Muscle layer of duodenum (tissue), 2 donors: ENCODE results near the gene NOL3.

ENCODE experiments used
- H3K27ac ChIP-seq: one replicate; pipeline ENCODE4 v1.7.0; 2013; ENCODE audit warnings: mild to moderate bottlenecking, low read length
- H3K27me3 ChIP-seq: one replicate; pipeline ENCODE4 v1.7.0; 2013; ENCODE audit warnings: low read depth, mild to moderate bottlenecking, control low read depth, low read length
- H3K36me3 ChIP-seq, 2 donors: one replicate each; pipeline ENCODE4 v1.7.0; 2013; ENCODE audit warnings: low read length in 2 of 2, control low read depth in 1 of 2, mild to moderate bottlenecking in 1 of 2; ENCODE audit not compliant: insufficient read depth in 2 of 2, control insufficient read depth in 1 of 2
- H3K4me1 ChIP-seq, 2 donors: one replicate each; pipeline ENCODE4 v1.7.0; 2013; ENCODE audit warnings: low read length in 2 of 2, mild to moderate bottlenecking in 2 of 2, control low read depth in 1 of 2, moderate library complexity in 1 of 2; ENCODE audit not compliant: insufficient read depth in 2 of 2, control insufficient read depth in 1 of 2
- H3K4me3 ChIP-seq, 2 donors: one replicate each; pipeline ENCODE4 v1.7.0; 2013; ENCODE audit warnings: low read length in 2 of 2, low read depth in 1 of 2, mild to moderate bottlenecking in 1 of 2
- H3K9me3 ChIP-seq, 2 donors: one replicate each; pipeline ENCODE4 v1.7.0; 2013; ENCODE audit warnings: low read length in 2 of 2, control low read depth in 1 of 2, mild to moderate bottlenecking in 1 of 2; ENCODE audit not compliant: control insufficient read depth in 1 of 2
- donor health status: healthy.

NOL3 gene

DNA sequence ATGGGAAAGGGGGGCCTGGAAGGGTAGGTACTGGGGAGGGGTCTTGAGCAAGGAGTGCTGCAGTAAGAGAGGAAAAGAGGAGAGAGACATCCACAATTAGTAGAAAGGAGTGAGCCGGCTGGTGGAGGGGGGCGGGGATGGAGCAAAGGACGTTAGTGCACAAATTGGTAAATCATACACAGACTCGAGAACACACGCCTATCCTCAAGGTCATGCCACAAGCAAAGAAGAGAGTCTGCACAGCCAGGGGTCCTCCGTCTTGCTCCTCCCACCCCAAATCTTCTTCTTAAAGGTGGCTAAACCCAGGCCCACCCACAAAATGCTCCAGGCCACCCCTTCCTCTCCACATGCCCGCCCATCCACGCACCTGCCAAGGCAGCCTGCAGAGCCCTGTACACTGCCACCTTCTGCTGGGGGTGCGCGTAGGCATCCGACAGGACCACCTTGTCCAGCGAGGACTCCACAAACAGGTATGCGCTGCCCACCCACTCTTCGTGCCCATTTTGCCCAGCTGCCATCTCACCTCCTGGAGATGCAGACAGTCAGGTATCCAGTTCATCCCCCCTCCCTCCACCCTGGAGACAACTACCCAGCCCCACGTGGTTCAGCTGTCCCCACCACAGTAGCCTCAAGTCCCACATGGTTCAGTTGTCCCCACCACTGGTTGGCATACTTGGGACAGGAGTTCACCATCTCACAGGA lies 14.0 kb upstream of the NOL3 start:
- no peak overlapping the region for H3K27ac ChIP-seq
- H3K27me3 ChIP-seq = no peaks in the 10 kb centered on the region
- H3K4me3 ChIP-seq = no peak overlapping the region
- H3K4me1 ChIP-seq = peaks cover 5 to 32% of the 10 kb centered on the region in 2 donors
- no peaks in the 10 kb centered on the region for H3K36me3 ChIP-seq
- no peaks in the 10 kb centered on the region for H3K9me3 ChIP-seq

DNA sequence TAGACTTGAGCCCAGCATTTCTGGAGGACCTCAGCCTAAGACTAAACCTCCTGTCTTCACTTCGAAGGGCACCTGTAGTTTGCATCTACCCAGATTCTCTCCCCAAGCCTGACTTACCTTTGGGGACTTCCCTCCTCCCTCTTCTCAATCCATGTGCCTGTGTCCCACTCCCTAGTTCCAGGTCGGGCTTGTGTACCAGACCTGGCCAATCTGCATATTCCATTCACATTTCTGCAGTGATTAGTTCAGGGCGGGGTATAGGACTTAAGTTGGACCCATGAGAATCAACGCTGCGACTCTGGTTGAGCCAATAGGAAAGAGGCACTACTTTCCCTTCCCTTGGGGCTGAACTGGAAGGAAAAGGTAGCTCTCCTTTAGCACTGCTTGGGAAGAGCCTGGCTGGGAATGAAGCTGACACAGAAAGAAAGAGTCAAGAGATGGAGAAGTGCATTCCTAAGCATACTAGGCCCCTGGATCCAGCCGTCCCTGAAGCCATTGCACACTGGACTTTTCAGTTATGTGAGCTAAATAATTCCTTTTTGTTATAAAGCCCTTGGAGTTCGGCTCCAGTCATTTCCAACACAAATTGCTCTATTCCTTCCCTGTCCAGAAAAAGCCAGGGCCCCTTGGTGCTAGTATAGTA lies 13.1 kb upstream of the NOL3 start:
- Histone ChIP-seq H3K4me1 (peaks cover 7 to 34% of the 10 kb centered on the region in 2 donors), H3K27ac (no peak overlapping the region), H3K4me3 (no peak overlapping the region), H3K36me3 (no peaks in the 10 kb centered on the region), H3K27me3 (no peaks in the 10 kb centered on the region), H3K9me3 (no peaks in the 10 kb centered on the region)

DNA sequence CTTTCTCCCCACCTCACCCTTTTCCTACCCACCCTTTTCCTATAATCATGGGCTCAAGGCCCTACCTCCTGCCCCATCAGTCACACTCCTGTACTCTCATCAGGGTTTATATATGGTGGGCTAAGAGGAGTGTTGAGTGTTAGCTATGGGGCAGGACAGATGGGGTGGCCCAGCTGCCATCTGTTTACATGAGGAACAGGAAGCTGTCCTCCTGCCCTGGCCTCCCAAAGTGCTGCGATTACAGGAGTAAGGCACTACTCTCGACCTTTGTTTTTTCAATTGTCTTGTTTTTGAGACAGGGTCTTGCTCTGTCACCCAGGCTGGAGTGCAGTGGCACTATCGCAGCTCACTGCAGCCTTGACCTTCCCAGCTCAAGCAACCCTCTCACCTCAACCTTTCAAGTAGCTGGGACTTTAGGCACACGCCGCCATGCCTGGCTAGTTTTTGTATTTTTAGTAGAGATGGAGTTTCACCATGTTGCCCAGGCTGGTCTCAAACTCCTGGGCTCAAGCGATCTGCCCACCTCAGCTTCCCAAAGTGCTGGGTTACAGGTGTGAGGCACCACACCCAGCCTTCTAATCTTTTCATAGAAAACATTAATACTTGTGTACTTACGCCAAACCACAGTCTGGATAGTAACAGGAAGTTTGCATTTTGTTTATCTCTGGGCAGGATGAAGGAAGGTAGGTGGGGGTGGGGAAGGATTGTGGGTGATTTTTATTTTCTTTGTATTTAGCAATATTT lies 12.3 kb upstream of the NOL3 start:
- Histone ChIP-seq H3K27ac (peak overlapping the region; percentile 82), H3K9me3 (no peaks in the 10 kb centered on the region), H3K27me3 (no peaks in the 10 kb centered on the region), H3K36me3 (no peaks in the 10 kb centered on the region), H3K4me1 (peaks cover 14 to 41% of the 10 kb centered on the region in 2 donors), H3K4me3 (no peak overlapping the region)

DNA sequence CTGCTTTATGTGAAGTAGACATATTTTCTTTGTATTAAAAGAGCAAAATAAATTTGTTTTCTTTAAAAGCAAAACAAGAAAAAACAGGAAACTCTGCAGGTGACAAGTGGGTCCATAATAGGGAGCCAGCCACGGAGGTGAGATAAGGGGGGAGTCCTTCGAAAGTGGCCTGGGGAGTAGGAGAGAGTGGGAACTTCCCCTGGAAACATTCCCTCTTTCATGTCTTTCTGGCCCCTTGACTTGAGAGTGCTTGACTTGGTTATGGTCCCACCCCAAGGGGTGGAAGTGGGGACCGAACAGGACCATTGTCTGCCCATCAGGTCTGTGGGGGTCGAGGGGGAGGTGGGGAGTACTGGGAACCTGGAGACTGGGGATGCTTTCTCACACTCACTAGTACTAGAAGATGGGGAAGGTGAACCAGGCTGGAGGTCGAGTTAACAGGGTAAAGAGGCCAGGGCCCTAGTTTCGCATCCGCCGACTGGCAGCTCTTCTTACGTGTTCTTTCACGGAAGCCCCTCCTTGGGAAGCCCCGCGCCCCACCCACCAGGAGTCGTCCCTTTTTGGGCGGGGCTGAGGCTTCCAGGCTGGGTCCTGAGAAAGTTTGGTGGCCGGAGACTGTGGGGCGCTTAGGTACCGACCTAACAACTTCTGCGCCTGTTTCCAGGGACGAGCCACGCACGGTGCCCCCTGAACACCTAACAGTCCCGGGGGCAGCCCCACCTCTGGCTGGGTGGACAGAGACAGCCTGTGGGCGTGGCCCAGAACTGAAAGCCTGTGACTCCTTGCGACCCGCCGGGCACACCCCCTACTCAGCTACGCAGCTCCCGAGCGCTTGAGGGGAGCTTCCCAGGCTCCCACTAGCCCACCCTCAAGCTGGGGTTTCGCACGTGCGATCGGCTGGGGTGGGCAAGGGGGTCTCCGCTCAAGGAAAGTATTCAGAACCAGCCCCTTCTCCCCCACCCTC lies 11.4 kb upstream of the NOL3 start:
- Histone ChIP-seq H3K36me3 (no peaks in the 10 kb centered on the region), H3K27me3 (peaks cover 7% of the 10 kb centered on the region), H3K4me1 (peaks cover 14 to 50% of the 10 kb centered on the region in 2 donors), H3K9me3 (no peaks in the 10 kb centered on the region), H3K4me3 (peak overlapping the region; percentile 72 to 95), H3K27ac (peak overlapping the region; percentile 82)

DNA sequence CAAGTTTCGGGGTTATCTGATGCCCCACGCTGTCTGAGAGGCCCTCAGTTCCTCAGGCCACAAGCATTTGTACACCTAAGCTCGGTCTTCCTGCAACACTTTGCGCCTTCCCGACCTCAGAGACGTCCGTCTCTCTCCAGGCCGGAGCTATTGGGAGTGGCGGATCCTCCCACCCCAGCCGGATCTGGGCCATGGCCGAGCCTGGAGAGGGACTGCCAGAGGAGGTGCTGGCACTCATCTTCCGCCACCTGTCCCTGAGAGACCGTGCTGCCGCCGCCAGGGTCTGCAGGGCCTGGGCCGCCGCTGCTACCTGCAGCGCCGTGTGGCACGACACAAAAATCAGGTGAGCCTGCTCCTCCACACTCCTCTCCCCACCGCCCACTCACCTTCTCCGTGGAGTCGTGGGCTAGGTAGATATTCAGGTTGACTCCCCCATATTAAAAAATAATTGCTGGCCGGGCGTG lies 8.7 kb upstream of the NOL3 start:
- H3K4me1 ChIP-seq = peaks cover 14 to 53% of the 10 kb centered on the region in 2 donors
- H3K4me3 ChIP-seq = peak overlapping the region in 1 of 2 donors; percentile 95
- peaks cover 17% of the 10 kb centered on the region for H3K27me3 ChIP-seq

DNA sequence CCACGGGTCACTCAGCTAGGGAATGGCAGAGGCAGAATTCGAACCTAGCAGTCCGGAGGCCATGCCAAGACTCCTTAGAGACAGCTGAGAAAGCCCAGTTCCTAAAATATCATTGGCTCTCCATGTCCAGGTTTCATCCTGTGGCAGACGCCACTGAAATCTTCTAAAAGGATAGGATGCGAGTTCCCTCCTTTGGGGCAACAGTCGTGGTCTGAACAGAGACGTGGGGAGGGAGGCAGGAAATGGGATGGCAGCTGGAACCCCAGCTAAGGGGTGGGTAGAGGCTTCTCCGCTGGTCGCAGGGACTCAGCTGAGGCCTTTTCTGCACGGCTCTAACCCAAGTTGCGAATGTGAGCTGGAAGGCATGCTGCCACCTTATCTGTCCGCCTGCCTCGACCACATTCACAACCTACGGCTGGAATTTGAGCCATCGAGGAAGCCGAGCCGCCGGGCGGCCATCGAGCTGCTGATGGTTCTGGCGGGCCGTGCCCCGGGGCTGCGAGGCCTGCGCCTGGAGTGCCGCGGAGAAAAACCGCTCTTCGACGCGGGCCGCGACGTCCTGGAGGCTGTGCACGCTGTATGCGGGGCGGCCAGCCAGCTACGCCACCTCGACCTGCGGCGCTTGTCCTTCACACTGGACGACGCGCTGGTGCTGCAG lies 7.7 kb upstream of the NOL3 start:
- Histone ChIP-seq H3K36me3 (no peaks in the 10 kb centered on the region), H3K27me3 (peaks cover 17% of the 10 kb centered on the region), H3K9me3 (no peaks in the 10 kb centered on the region), H3K27ac (no peak overlapping the region), H3K4me3 (peak overlapping the region in 1 of 2 donors; percentile 70), H3K4me1 (peaks cover 14 to 53% of the 10 kb centered on the region in 2 donors)

More for the DNA sequence above, 8.7 kb upstream of the NOL3 start:
- H3K9me3 ChIP-seq = no peaks in the 10 kb centered on the region
- H3K36me3 ChIP-seq = no peaks in the 10 kb centered on the region
- H3K27ac ChIP-seq = no peak overlapping the region

DNA sequence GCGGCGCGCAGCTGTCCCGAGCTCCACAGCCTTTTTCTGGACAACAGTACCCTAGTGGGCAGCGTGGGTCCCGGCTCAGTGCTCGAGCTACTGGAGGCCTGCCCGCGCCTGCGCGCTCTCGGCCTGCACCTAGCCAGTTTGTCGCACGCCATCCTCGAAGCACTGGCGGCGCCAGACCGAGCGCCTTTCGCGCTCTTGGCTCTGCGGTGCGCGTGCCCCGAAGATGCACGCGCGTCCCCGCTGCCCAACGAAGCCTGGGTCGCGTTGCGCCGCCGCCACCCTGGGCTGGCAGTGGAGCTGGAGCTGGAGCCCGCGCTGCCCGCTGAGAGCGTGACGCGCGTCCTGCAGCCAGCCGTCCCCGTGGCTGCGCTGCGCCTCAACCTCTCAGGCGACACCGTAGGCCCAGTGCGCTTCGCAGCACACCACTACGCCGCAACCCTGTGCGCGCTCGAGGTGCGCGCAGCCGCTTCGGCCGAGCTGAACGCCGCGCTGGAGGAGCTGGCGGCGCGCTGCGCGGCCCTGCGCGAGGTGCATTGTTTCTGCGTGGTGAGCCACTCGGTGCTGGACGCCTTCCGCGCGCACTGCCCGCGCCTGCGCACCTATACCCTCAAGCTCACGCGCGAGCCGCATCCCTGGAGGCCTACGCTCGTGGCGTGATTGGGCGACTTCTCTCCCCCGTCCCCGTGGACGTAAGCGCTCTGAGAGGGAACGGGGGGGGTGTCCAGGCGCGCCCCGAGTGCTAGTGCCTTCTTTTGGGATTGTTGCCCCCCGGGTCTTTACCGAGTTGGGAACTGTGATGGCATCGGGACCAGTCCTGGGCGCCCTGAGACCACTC lies 7.0 kb upstream of the NOL3 start:
- Histone ChIP-seq H3K36me3 (no peaks in the 10 kb centered on the region), H3K9me3 (no peaks in the 10 kb centered on the region), H3K4me1 (peaks cover 14 to 53% of the 10 kb centered on the region in 2 donors), H3K4me3 (peak overlapping the region; percentile 30 to 70), H3K27ac (no peak overlapping the region), H3K27me3 (peaks cover 17% of the 10 kb centered on the region)

DNA sequence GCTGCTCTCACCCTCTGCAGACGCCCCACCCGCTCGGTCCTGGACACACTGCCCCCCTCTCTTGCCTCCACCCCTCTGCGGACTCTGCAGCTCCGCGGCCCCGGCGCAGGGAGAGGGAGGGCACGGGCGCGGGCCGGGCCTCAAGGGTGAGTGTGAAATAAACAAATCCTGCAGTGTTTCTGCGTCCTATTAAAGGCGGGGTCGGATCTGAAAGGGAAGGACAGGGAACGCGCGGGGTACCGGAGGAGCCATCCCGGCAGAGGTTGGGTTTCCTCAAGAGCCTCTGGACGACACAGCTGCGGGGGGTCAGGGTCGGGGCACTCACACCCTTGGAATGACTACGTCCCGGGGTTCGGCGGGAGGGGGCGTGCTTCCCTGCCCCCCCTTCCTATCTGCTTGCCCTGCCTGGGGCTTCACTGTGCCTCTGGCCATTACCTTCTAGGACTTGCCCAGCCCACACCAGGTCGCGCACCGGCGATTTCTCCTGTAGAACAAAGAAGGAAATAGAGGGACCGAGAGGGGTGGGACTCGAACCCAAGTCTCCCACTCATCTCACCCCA lies 6.3 kb upstream of the NOL3 start:
- Histone ChIP-seq H3K4me3 (peak overlapping the region in 1 of 2 donors; percentile 70), H3K36me3 (no peaks in the 10 kb centered on the region), H3K27me3 (peaks cover 17% of the 10 kb centered on the region), H3K4me1 (peaks cover 10 to 54% of the 10 kb centered on the region in 2 donors), H3K27ac (no peak overlapping the region), H3K9me3 (no peaks in the 10 kb centered on the region)

DNA sequence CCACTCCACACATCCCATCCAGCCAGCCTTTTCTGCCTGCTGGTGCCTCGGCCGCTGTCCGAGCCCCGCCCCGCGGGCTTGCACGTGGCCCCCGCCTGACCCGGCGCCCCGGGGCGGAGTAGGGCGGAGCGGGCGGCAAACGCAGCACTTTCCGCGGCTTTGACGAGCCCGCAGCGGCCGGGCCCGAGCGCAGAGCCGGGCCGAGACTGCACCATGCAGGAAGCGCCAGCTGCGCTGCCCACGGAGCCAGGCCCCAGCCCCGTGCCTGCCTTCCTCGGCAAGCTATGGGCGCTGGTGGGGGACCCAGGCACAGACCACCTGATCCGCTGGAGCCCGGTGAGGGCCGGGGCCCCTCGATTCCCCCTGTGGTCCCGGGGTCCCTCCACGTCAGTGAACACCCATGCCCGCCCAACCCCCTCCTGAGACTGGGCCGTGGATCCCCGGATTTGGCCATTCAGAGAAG lies 5.7 kb upstream of the NOL3 start, which contains the start of gene HSF4:
Gene HSF4, plus strand, starts transcription at position 147 of the 463 bp plus-strand sequence. Its CDS starts 67 bp downstream, at position 214.
- Histone ChIP-seq H3K4me1 (peaks cover 12 to 56% of the 10 kb centered on the region in 2 donors), H3K9me3 (no peaks in the 10 kb centered on the region)

More for the DNA sequence above, 5.7 kb upstream of the NOL3 start, which contains the start of gene HSF4:
- H3K27me3 ChIP-seq = peaks cover 17% of the 10 kb centered on the region
- no peak within 1 kb of the TSS for H3K27ac ChIP-seq
- peak within 1 kb of the TSS; percentile 30 to 70 for H3K4me3 ChIP-seq
- H3K36me3 ChIP-seq = no peaks in the 10 kb centered on the region
